BE2C (cell line): ENCODE measurements around the gene RPH3AL.

Experiments
- DNase-seq: peaks from one replicate; pipeline ENCODE4 v3.0.0-alpha.2; 2020
- H3K27me3 ChIP-seq: fragments of 250-450 bp; sonication (Bioruptor Pico); 2 replicates; pipeline ENCODE4 v1.5.1; 2020; ENCODE audit warnings: mild to moderate bottlenecking
- H3K36me3 ChIP-seq: fragments of 250-450 bp; sonication (Bioruptor Pico); 2 replicates; pipeline ENCODE4 v1.5.1; 2020; ENCODE audit warnings: mild to moderate bottlenecking
- H3K4me1 ChIP-seq: fragments of 250-450 bp; sonication (Bioruptor Pico); 2 replicates; pipeline ENCODE4 v1.5.1; 2020
- H3K4me3 ChIP-seq: 2 replicates; pipeline ENCODE4 v1.5.1; 2011; ENCODE audit warnings: low read depth, low read length
- H3K9me3 ChIP-seq: fragments of 250-450 bp; sonication (Bioruptor Pico); 2 replicates; pipeline ENCODE4 v1.5.1; 2020
- CTCF ChIP-seq: IDR thresholded peaks from 2 replicates; pipeline ENCODE4 v1.5.1; 2012; ENCODE audit warnings: mild to moderate bottlenecking, low read depth, low read length

Gene RPH3AL

GRCh38 chr17:393806-394717 is 41.5 kb upstream of the RPH3AL start:
- Histone ChIP-seq H3K9me3 (no peaks in the 10 kb centered on the region), H3K4me3 (no peak overlapping the region), H3K36me3 (no peaks in the 10 kb centered on the region), H3K4me1 (no peaks in the 10 kb centered on the region), H3K27me3 (no peaks in the 10 kb centered on the region)
- DNase-seq = no peak
- no peak for TF ChIP-seq CTCF

DNA sequence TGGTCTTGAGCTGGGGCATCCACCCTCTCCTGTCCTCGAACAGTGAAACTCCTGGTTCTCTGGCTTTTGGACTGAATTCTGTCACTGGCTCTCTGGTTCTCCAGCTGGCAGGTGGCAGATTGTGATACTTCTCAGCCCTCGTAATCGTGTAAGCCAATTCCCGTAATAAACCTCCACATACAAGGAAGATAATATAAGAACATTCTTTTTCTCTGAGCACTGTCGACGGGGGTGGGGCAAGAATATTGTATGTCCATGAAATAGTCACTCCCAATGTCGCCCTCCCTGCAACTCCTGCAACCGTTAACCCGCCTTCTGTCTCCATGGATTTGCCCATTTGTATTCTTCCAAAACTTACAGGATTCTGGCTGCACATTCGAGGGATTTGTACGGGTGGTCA is 39.2 kb upstream of the RPH3AL start:
- DNase-seq = no peak
- no peak for TF ChIP-seq CTCF
- no peaks in the 10 kb centered on the region for H3K4me1 ChIP-seq

GRCh38 chr17:390025-390424 is 37.4 kb upstream of the RPH3AL start:
- Histone ChIP-seq H3K4me3 (no peak overlapping the region), H3K27me3 (peaks cover 4% of the 10 kb centered on the region; the same call in 1 of the 2 replicates), H3K36me3 (no peaks in the 10 kb centered on the region), H3K4me1 (no peaks in the 10 kb centered on the region), H3K9me3 (no peaks in the 10 kb centered on the region)
- TF ChIP-seq CTCF = no peak
- DNase-seq = no peak

More for the DNA sequence above, 39.2 kb upstream of the RPH3AL start:
- Histone ChIP-seq H3K9me3 (no peaks in the 10 kb centered on the region), H3K36me3 (no peaks in the 10 kb centered on the region), H3K27me3 (no peaks in the 10 kb centered on the region), H3K4me3 (no peak overlapping the region)

GRCh38 chr17:388087-388486 is 35.5 kb upstream of the RPH3AL start:
- H3K4me1 ChIP-seq = no peaks in the 10 kb centered on the region
- DNase-seq = no peak
- TF ChIP-seq CTCF = no peak
- H3K36me3 ChIP-seq = no peaks in the 10 kb centered on the region
- no peaks in the 10 kb centered on the region for H3K9me3 ChIP-seq
- no peak overlapping the region for H3K4me3 ChIP-seq
- peaks cover 4% of the 10 kb centered on the region; the same call in 1 of the 2 replicates for H3K27me3 ChIP-seq

GRCh38 chr17:386141-386876 is 33.7 kb upstream of the RPH3AL start:
- no peaks in the 10 kb centered on the region for H3K36me3 ChIP-seq
- H3K4me1 ChIP-seq = no peaks in the 10 kb centered on the region
- no peaks in the 10 kb centered on the region for H3K9me3 ChIP-seq
- H3K4me3 ChIP-seq = no peak overlapping the region
- TF ChIP-seq CTCF = 0 out of 2 replicates have a peak, but pooled peaks have one; percentile 5
- peak; percentile 59 for DNase-seq
- H3K27me3 ChIP-seq = peaks cover 4% of the 10 kb centered on the region; the same call in 1 of the 2 replicates

DNA sequence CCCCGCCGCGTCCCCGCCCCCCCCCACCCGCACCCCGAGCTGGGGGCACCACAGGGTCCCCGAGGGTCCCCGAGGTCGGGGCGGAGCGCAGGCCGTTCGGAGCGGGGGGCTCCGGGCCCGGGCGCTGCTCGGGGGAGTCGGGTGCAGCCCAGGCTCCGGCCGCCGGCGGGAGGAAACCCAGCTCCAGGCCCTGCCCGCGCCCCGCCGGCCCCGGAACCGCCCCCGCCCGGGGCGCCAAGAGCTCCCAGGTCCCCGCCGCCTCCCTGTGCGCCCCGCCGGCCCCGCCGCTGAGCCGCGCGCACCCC is 33.2 kb upstream of the RPH3AL start:
- H3K9me3 ChIP-seq = no peaks in the 10 kb centered on the region
- no peaks in the 10 kb centered on the region for H3K36me3 ChIP-seq
- peaks cover 4% of the 10 kb centered on the region; the same call in 1 of the 2 replicates for H3K27me3 ChIP-seq
- DNase-seq = no peak
- no peak overlapping the region for H3K4me3 ChIP-seq
- H3K4me1 ChIP-seq = no peaks in the 10 kb centered on the region
- TF ChIP-seq CTCF = no peak
